ENCODE results near the gene CCDC159. TPM values are rescaled to one million over a fixed set of nuclear protein-coding genes. Genes with fewer than 3 reads are reported as not detected.

The CCDC159 gene
- total and polyA plus RNA-seq, 2 of the 13 experiments (the other 11 are each of a cell fraction or from before 2014, with no cell fraction given): 1.7 to 6.3 TPM

DNA sequence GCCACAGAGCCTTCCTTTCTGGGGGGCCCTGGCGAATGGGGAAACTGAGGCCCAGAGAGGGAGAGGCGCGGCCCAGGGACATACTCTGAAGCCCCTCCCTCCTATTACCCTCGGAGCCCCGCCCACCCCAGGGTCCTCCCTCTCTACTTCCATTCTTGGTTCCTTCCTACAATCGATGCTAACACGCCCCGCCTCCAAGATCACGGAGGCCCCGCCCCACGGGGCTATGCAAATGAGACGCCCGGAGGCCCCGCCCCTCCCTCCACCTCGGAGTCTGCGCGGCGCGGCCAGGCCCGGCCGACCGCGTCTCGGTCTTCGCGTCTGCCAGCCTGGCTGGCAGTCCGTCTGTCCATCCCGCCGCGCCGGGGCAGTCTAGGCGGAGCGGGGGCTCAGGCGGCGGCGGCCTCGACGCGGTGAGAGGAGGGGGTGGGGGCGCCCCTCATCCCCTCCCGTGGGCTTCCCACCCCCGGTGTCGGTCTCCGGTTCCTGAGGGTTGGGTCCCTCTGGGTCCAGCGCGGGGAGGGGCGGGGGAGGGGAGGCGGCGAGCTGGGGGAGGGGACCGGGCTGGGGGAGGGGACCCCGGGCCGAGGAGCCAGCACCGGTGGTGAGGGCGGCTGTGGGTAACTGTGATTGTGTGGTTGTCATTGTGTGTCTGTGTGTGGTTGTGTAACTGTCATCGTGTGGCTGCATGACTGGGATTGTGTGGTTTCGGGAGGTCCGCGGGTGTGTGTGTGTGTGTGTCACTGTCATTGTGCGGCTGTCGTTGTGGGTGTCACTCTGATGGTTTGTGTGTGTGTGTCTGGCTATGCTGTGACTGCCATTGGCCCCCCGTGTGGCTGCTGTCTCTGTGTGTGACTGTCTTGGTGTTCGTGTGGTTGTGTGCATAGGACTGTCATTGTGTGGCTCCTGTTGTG, 9.1 kb downstream of the CCDC159 start, which contains the start of gene PLPPR2 (continued):
- TF ChIP-seq, protein P1, sequence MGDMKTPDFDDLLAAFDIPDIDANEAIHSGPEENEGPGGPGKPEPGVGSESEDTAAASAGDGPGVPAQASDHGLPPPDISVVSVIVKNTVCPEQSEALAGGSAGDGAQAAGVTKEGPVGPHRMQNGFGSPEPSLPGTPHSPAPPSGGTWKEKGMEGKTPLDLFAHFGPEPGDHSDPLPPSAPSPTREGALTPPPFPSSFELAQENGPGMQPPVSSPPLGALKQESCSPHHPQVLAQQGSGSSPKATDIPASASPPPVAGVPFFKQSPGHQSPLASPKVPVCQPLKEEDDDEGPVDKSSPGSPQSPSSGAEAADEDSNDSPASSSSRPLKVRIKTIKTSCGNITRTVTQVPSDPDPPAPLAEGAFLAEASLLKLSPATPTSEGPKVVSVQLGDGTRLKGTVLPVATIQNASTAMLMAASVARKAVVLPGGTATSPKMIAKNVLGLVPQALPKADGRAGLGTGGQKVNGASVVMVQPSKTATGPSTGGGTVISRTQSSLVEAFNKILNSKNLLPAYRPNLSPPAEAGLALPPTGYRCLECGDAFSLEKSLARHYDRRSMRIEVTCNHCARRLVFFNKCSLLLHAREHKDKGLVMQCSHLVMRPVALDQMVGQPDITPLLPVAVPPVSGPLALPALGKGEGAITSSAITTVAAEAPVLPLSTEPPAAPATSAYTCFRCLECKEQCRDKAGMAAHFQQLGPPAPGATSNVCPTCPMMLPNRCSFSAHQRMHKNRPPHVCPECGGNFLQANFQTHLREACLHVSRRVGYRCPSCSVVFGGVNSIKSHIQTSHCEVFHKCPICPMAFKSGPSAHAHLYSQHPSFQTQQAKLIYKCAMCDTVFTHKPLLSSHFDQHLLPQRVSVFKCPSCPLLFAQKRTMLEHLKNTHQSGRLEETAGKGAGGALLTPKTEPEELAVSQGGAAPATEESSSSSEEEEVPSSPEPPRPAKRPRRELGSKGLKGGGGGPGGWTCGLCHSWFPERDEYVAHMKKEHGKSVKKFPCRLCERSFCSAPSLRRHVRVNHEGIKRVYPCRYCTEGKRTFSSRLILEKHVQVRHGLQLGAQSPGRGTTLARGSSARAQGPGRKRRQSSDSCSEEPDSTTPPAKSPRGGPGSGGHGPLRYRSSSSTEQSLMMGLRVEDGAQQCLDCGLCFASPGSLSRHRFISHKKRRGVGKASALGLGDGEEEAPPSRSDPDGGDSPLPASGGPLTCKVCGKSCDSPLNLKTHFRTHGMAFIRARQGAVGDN (CRISPR knock-in tag; IDR thresholded peaks at IDR 0.05): peak; percentile 59
- TF ChIP-seq ZNF549 (CRISPR knock-in tag; IDR thresholded peaks at IDR 0.05): no peak
- TF ChIP-seq, protein P2, sequence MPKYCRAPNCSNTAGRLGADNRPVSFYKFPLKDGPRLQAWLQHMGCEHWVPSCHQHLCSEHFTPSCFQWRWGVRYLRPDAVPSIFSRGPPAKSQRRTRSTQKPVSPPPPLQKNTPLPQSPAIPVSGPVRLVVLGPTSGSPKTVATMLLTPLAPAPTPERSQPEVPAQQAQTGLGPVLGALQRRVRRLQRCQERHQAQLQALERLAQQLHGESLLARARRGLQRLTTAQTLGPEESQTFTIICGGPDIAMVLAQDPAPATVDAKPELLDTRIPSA (CRISPR knock-in tag; IDR thresholded peaks at IDR 0.05; ENCODE audit: borderline replicate concordance): 0 out of 2 replicates have a peak, but pooled peaks have one; percentile 33
- peak; percentile 58 for TF ChIP-seq AGO2 (optimal IDR thresholded peaks at IDR 0.05; ENCODE audit: low read depth, low read length)
- peak; percentile 25; the same call in 1 of the 2 replicates for TF ChIP-seq SAP130 (CRISPR knock-in tag; IDR thresholded peaks at IDR 0.05; ENCODE audit: low read depth)
- no peak for TF ChIP-seq EZH2 (conservative IDR thresholded peaks at IDR 0.05; ENCODE audit: low read depth, low read length)
- TF ChIP-seq POLR2AphosphoS5 (IDR thresholded peaks at IDR 0.05; ENCODE audit: low read depth, low read length): peak; percentile 21; the same call in 1 of the 2 replicates
- TF ChIP-seq GABPB1 (CRISPR knock-in tag; IDR thresholded peaks at IDR 0.05): peak; percentile 51; the same call in 1 of the 2 replicates
- 0 out of 2 replicates have a peak, but pooled peaks have one; percentile 22 for TF ChIP-seq PHF8 (CRISPR knock-in tag; IDR thresholded peaks at IDR 0.05)
- no peak for TF ChIP-seq SP1 (IDR thresholded peaks at IDR 0.05)
- peak; percentile 39; the same call in 1 of the 2 replicates for TF ChIP-seq SP1 (CRISPR knock-in tag; IDR thresholded peaks at IDR 0.05)
- TF ChIP-seq CCDC6 (CRISPR knock-in tag; IDR thresholded peaks at IDR 0.05): 0 out of 2 replicates have a peak, but pooled peaks have one; percentile 35
- TF ChIP-seq ZNF737 (CRISPR knock-in tag; IDR thresholded peaks at IDR 0.05; ENCODE audit: borderline replicate concordance): no peak
- TF ChIP-seq CCAR2 (optimal IDR thresholded peaks at IDR 0.05; ENCODE audit: low read depth, low read length): no peak
- TF ChIP-seq AGO1 (IDR thresholded peaks at IDR 0.05; ENCODE audit: low read depth, low read length, poor library complexity, severe bottlenecking): peak; percentile 94
- TF ChIP-seq ZIK1 (CRISPR knock-in tag; IDR thresholded peaks at IDR 0.05; ENCODE audit: borderline replicate concordance, low read depth): 0 out of 2 replicates have a peak, but pooled peaks have one; percentile 48
- peak; percentile 25; the same call in 1 of the 2 replicates for TF ChIP-seq TAF1 (CRISPR knock-in tag; IDR thresholded peaks at IDR 0.05)
- TF ChIP-seq, protein P3, sequence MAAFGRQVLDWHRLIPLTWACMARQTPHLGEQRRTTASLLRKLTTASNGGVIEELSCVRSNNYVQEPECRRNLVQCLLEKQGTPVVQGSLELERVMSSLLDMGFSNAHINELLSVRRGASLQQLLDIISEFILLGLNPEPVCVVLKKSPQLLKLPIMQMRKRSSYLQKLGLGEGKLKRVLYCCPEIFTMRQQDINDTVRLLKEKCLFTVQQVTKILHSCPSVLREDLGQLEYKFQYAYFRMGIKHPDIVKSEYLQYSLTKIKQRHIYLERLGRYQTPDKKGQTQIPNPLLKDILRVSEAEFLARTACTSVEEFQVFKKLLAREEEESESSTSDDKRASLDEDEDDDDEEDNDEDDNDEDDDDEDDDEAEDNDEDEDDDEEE (CRISPR knock-in tag; IDR thresholded peaks at IDR 0.05): no peak
- no peak for TF ChIP-seq STAG1 (CRISPR knock-in tag; IDR thresholded peaks at IDR 0.05)
- no peak for TF ChIP-seq NAIF1 (CRISPR knock-in tag; IDR thresholded peaks at IDR 0.05; ENCODE audit: borderline replicate concordance)
- TF ChIP-seq EED (CRISPR knock-in tag; IDR thresholded peaks at IDR 0.05): peak; percentile 42; the same call in 1 of the 2 replicates
- TF ChIP-seq, protein P4, sequence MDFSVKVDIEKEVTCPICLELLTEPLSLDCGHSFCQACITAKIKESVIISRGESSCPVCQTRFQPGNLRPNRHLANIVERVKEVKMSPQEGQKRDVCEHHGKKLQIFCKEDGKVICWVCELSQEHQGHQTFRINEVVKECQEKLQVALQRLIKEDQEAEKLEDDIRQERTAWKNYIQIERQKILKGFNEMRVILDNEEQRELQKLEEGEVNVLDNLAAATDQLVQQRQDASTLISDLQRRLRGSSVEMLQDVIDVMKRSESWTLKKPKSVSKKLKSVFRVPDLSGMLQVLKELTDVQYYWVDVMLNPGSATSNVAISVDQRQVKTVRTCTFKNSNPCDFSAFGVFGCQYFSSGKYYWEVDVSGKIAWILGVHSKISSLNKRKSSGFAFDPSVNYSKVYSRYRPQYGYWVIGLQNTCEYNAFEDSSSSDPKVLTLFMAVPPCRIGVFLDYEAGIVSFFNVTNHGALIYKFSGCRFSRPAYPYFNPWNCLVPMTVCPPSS (IDR thresholded peaks at IDR 0.05): no peak
